Transverse colon (tissue), 3 donors: ENCODE data around the gene MED20.

Experiments
- EP300 ChIP-seq: sonication (generic); formaldehyde crosslinking; IDR thresholded peaks from one replicate; pipeline ENCODE4 v1.6.1; 2017; ENCODE audit warnings: antibody characterized with exemption, low read depth
- POLR2A ChIP-seq: fragments of 450-650 bp; IDR thresholded peaks from one replicate; pipeline ENCODE4 v1.6.1; 2016; ENCODE audit warnings: antibody characterized with exemption, mild to moderate bottlenecking, moderate library complexity
- TF ChIP-seq, protein P1 (sequence below), 5 experiments: fragments of 200-600 bp in 3 of 5; fragments of 450-650 bp in 2 of 5; sonication (generic) in 3 of 5; IDR thresholded peaks; 1 replicate in 2 of 5; 2 replicates in 3 of 5; pipeline ENCODE4 v1.5.1; 2016 to 2017; ENCODE audit warnings: antibody characterized with exemption in 5 of 5, inconsistent platforms in 3 of 5, mild to moderate bottlenecking in 2 of 5, moderate library complexity in 1 of 5

DNA sequence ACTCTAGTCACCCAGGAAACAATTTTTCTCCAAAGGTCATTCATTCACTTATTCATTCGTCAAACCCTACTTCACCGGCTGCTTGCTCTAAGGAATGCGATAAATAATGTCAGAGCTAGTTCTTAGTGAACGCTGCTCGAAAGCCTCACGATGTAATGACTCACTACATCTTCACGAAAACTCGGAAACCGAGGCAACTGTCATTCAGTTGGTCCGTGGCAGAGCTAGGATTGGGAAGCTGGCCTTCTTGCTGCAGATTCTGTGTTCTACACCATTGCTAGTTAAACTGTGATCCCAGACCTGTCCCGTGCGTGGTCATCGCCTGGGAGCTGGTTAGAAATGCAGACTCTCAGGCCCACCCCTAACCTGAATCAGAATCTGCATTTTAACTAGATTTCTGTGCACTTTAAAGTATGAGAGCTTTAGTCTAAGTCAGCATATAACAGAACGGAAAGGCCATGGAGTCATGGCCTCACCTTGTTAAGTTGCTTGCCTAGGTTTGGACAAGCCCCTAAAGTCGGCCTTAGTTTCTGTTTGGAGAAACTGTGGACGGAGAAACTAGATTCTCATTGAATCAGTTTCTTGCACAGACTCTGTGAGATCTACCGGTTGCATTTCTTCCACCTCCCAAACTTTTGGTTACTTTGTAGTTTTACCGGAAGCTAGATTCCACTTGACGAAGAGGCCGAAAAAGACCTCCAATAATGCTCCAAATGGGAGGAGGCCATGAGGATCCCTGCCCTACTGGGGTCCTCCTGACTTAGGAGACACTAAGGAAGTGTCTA is 21.3 kb upstream of the MED20 start:
- TF ChIP-seq, protein P1, sequence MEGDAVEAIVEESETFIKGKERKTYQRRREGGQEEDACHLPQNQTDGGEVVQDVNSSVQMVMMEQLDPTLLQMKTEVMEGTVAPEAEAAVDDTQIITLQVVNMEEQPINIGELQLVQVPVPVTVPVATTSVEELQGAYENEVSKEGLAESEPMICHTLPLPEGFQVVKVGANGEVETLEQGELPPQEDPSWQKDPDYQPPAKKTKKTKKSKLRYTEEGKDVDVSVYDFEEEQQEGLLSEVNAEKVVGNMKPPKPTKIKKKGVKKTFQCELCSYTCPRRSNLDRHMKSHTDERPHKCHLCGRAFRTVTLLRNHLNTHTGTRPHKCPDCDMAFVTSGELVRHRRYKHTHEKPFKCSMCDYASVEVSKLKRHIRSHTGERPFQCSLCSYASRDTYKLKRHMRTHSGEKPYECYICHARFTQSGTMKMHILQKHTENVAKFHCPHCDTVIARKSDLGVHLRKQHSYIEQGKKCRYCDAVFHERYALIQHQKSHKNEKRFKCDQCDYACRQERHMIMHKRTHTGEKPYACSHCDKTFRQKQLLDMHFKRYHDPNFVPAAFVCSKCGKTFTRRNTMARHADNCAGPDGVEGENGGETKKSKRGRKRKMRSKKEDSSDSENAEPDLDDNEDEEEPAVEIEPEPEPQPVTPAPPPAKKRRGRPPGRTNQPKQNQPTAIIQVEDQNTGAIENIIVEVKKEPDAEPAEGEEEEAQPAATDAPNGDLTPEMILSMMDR (IDR thresholded peaks at IDR 0.05): no peak
- TF ChIP-seq POLR2A: no peak
- TF ChIP-seq EP300: no peak
